H9 (cell line): ENCODE results near the gene GJB4. TPM values are rescaled to one million over a fixed set of nuclear protein-coding genes. Genes with fewer than 3 reads are reported as not detected.

Experiments used
- DNase-seq: peaks from one replicate; pipeline ENCODE4 v3.0.0-alpha.2; 2017
- H2AFZ ChIP-seq: one replicate; pipeline ENCODE4 v1.6.1; 2013; ENCODE audit warnings: mild to moderate bottlenecking, low read length, control low read depth, moderate library complexity
- H2AK5ac ChIP-seq: 2 replicates; pipeline ENCODE4 v1.6.1; 2013; ENCODE audit warnings: low read length, control low read depth, mixed read lengths; ENCODE audit not compliant: insufficient read length
- H2BK120ac ChIP-seq: one replicate; pipeline ENCODE4 v1.6.1; 2013; ENCODE audit warnings: low read depth, mild to moderate bottlenecking, low read length, control low read depth, inconsistent platforms; ENCODE audit not compliant: poor library complexity, severe bottlenecking
- H2BK12ac ChIP-seq: 2 replicates; pipeline ENCODE4 v1.6.1; 2013; ENCODE audit warnings: low read length, control low read depth, mixed read lengths, low read depth; ENCODE audit not compliant: insufficient read length
- H2BK15ac ChIP-seq: 2 replicates; pipeline ENCODE4 v1.6.1; 2013; ENCODE audit warnings: low read depth, low read length, control low read depth
- H2BK20ac ChIP-seq: one replicate; pipeline ENCODE4 v1.6.1; 2013; ENCODE audit warnings: low read depth, mild to moderate bottlenecking, low read length, control low read depth, inconsistent platforms; ENCODE audit not compliant: poor library complexity, severe bottlenecking
- H2BK5ac ChIP-seq: 2 replicates; pipeline ENCODE4 v1.6.1; 2013; ENCODE audit warnings: low read length, control low read depth, mixed read lengths; ENCODE audit not compliant: insufficient read length
- H3K14ac ChIP-seq: 2 replicates; pipeline ENCODE4 v1.6.1; 2013; ENCODE audit warnings: low read length, control low read depth; ENCODE audit not compliant: insufficient read depth
- H3K18ac ChIP-seq: 2 replicates; pipeline ENCODE4 v1.6.1; 2013; ENCODE audit warnings: low read depth, mild to moderate bottlenecking, mixed read lengths, low read length, control low read depth; ENCODE audit not compliant: insufficient read length
- H3K23ac ChIP-seq: 2 replicates; pipeline ENCODE4 v1.6.1; 2013; ENCODE audit warnings: low read length, control low read depth, mixed read lengths, low read depth; ENCODE audit not compliant: insufficient read length
- H3K23me2 ChIP-seq: 2 replicates; pipeline ENCODE4 v1.6.1; 2013; ENCODE audit warnings: low read depth, mild to moderate bottlenecking, mixed read lengths, low read length, control low read depth; ENCODE audit not compliant: insufficient read length, poor library complexity, severe bottlenecking
- H3K27ac ChIP-seq: 2 replicates; pipeline ENCODE4 v1.5.1; 2013; ENCODE audit warnings: low read length, control low read depth, mixed read lengths, low read depth; ENCODE audit not compliant: insufficient read length
- H3K27me3 ChIP-seq: 2 replicates; pipeline ENCODE4 v1.6.1; 2013; ENCODE audit warnings: low read length, control low read depth, inconsistent platforms; ENCODE audit not compliant: insufficient read depth
- H3K4ac ChIP-seq: 2 replicates; pipeline ENCODE4 v1.6.1; 2013; ENCODE audit warnings: low read depth, mild to moderate bottlenecking, control low read depth, inconsistent platforms, low read length, moderate library complexity
- H3K4me1 ChIP-seq: 2 replicates; pipeline ENCODE4 v1.6.1; 2013; ENCODE audit warnings: low read length, control low read depth, inconsistent platforms; ENCODE audit not compliant: insufficient read depth
- H3K4me2 ChIP-seq: 2 replicates; pipeline ENCODE4 v1.6.1; 2013; ENCODE audit warnings: low read length, control low read depth, mixed read lengths; ENCODE audit not compliant: insufficient read length, insufficient read depth
- H3K56ac ChIP-seq: 2 replicates; pipeline ENCODE4 v1.6.1; 2013; ENCODE audit warnings: low read depth, mild to moderate bottlenecking, mixed read lengths, low read length, control low read depth; ENCODE audit not compliant: insufficient read length
- H3K79me1 ChIP-seq: 2 replicates; pipeline ENCODE4 v1.6.1; 2013; ENCODE audit warnings: low read depth, mild to moderate bottlenecking, moderate library complexity, low read length, control low read depth, inconsistent platforms; ENCODE audit not compliant: insufficient read depth, poor library complexity, severe bottlenecking
- H3K79me2 ChIP-seq: 2 replicates; pipeline ENCODE4 v1.6.1; 2013; ENCODE audit warnings: low read length, control low read depth, inconsistent platforms; ENCODE audit not compliant: insufficient read depth
- H3K9ac ChIP-seq: 2 replicates; pipeline ENCODE4 v1.6.1; 2013; ENCODE audit warnings: low read length, control low read depth, mixed read lengths; ENCODE audit not compliant: insufficient read length; ENCODE audit errors: extremely low read depth
- H3K9me3 ChIP-seq: one replicate; pipeline ENCODE4 v1.6.1; 2013; ENCODE audit warnings: low read depth, low read length, inconsistent platforms; ENCODE audit not compliant: control insufficient read depth
- H3T11ph ChIP-seq: one replicate; pipeline ENCODE4 v1.6.1; 2013; ENCODE audit warnings: mild to moderate bottlenecking, low read length, control low read depth, inconsistent platforms
- H4K20me1 ChIP-seq: one replicate; pipeline ENCODE4 v1.6.1; 2013; ENCODE audit not compliant: control insufficient read depth, insufficient read length, insufficient read depth
- H4K5ac ChIP-seq: 2 replicates; pipeline ENCODE4 v1.6.1; 2013; ENCODE audit warnings: low read depth, mild to moderate bottlenecking, mixed read lengths, low read length, control low read depth; ENCODE audit not compliant: insufficient read length
- H4K8ac ChIP-seq: replicated peaks from 2 replicates; pipeline ENCODE4 v1.6.1; 2013; ENCODE audit warnings: low read length, control low read depth, mixed read lengths, low read depth; ENCODE audit not compliant: insufficient read length
- H4K91ac ChIP-seq: 2 replicates; pipeline ENCODE4 v1.6.1; 2013; ENCODE audit warnings: low read depth, mild to moderate bottlenecking, moderate library complexity, mixed read lengths, low read length, control low read depth; ENCODE audit not compliant: insufficient read length
- H3K27ac Mint-ChIP-seq, 3 experiments: 2 replicates in 2 of 3; 3 replicates in 1 of 3; pipeline ENCODE4 v1.8.0; 2020 to 2021; ENCODE audit warnings: mixed read lengths in 3 of 3, mild to moderate bottlenecking in 1 of 3, moderate library complexity in 1 of 3
- H3K27me3 Mint-ChIP-seq: 2 replicates; pipeline ENCODE4 v1.8.0; 2021; ENCODE audit warnings: low read depth, mild to moderate bottlenecking, moderate library complexity, mixed read lengths
- H3K36me3 Mint-ChIP-seq, 3 experiments: 2 replicates in 2 of 3; 3 replicates in 1 of 3; pipeline ENCODE4 v1.8.0; 2020 to 2021; ENCODE audit warnings: low read depth in 3 of 3, mixed read lengths in 3 of 3; ENCODE audit not compliant: insufficient read depth in 1 of 3
- H3K4me1 Mint-ChIP-seq, 2 experiments: 2 replicates each; pipeline ENCODE4 v1.8.0; 2020; ENCODE audit warnings: mixed read lengths in 2 of 2
- H3K4me3 Mint-ChIP-seq, 2 experiments: 2 replicates in 1 of 2; 3 replicates in 1 of 2; pipeline ENCODE4 v1.8.0; 2020 to 2021; ENCODE audit warnings: mild to moderate bottlenecking in 2 of 2, mixed read lengths in 2 of 2, moderate library complexity in 1 of 2
- H3K9me3 Mint-ChIP-seq, 2 experiments: 2 replicates in 1 of 2; 3 replicates in 1 of 2; pipeline ENCODE4 v1.8.0; 2020; ENCODE audit warnings: mild to moderate bottlenecking in 2 of 2, mixed read lengths in 2 of 2, moderate library complexity in 1 of 2
- WGBS: extraction: QIAGEN DNeasy Blood & Tissue Kit; methylation state at CpG from one replicate; pipeline ENCODE4 v1.1.7; 2013; ENCODE audit warnings: missing lambda C conversion rate, low lambda C conversion rate, mixed read lengths; ENCODE audit not compliant: insufficient read length; ENCODE audit errors: extremely low coverage; 5-methylcytosine and 5-hydroxymethylcytosine counted together
- total RNA-seq: library from RNA; stranded (reverse); gene quantifications from 2 replicates; pipeline ENCODE4 v1.2.1, GENCODE V29; 2021
- TF ChIP-seq, protein P1 (sequence below): fragments of 200-600 bp; sonication (generic); conservative IDR thresholded peaks from 3 replicates; pipeline ENCODE4 v1.8.0; 2021; ENCODE audit warnings: antibody characterized with exemption, mild to moderate bottlenecking

GJB4 gene
- total RNA-seq, 1 experiment from 2014 or later, result not detected

DNA sequence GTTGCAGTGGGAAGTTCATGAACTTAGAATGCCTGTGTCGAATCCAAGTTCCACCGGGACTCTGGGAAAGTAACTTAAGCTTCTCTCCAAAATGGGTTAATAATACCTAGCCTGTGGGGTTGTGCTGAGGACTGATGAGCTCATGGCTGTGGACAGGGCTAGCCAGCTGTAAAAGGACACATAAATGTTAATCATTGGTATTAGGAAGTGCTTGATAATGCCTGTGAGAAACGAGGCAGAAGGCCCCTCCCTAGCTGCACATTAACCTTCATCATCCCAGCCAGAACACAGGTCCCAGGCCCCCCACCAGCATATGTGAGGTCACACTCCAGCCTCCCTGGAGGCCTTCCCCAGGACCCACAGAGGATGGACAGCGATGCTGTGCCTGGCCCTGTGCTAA, 789 bp upstream of the GJB4 start:
- Mint-ChIP-seq H3K4me1 (peaks cover 25% of the 10 kb centered on the region in 2 experiments), H3K27me3 (peaks cover 6% of the 10 kb centered on the region), H3K4me3 (no peak overlapping the region), H3K9me3 (no peaks in the 10 kb centered on the region; a peak in 1 of 5 replicates), H3K36me3 (no peaks in the 10 kb centered on the region; a peak in 1 of 7 replicates), H3K27ac (no peak overlapping the region)
- Histone ChIP-seq H2BK12ac (no peak overlapping the region), H3K14ac (no peak overlapping the region), H3T11ph (no peak overlapping the region), H3K4ac (no peak overlapping the region), H3K79me2 (no peaks in the 10 kb centered on the region), H3K9ac (no peak overlapping the region), H4K20me1 (no peaks in the 10 kb centered on the region), H2AFZ (no peak overlapping the region), H2BK120ac (no peak overlapping the region), H3K27me3 (no peaks in the 10 kb centered on the region), H3K4me2 (no peak overlapping the region), H2BK15ac (no peak overlapping the region), H2BK5ac (no peak overlapping the region), H3K18ac (no peak overlapping the region), H3K27ac (no peak overlapping the region), H4K91ac (no peak overlapping the region), H2BK20ac (no peak overlapping the region), H3K23ac (no peak overlapping the region), H4K5ac (no peak overlapping the region), H4K8ac (no peak overlapping the region), H2AK5ac (no peak overlapping the region), H3K23me2 (no peaks in the 10 kb centered on the region), H3K4me1 (peaks cover 6% of the 10 kb centered on the region; the same call in 1 of the 2 replicates), H3K56ac (no peak overlapping the region), H3K79me1 (no peaks in the 10 kb centered on the region), H3K9me3 (no peaks in the 10 kb centered on the region)
- WGBS, result no CpG with 5 or more reads among the region's 4 CpGs
- TF ChIP-seq, protein P1, sequence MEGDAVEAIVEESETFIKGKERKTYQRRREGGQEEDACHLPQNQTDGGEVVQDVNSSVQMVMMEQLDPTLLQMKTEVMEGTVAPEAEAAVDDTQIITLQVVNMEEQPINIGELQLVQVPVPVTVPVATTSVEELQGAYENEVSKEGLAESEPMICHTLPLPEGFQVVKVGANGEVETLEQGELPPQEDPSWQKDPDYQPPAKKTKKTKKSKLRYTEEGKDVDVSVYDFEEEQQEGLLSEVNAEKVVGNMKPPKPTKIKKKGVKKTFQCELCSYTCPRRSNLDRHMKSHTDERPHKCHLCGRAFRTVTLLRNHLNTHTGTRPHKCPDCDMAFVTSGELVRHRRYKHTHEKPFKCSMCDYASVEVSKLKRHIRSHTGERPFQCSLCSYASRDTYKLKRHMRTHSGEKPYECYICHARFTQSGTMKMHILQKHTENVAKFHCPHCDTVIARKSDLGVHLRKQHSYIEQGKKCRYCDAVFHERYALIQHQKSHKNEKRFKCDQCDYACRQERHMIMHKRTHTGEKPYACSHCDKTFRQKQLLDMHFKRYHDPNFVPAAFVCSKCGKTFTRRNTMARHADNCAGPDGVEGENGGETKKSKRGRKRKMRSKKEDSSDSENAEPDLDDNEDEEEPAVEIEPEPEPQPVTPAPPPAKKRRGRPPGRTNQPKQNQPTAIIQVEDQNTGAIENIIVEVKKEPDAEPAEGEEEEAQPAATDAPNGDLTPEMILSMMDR, result no peak
- DNase-seq, result no peak
